ENCODE measurements around the gene DPH5. TPM values are rescaled to one million over a fixed set of nuclear protein-coding genes. Genes with fewer than 3 reads are reported as not detected.
"Not testable (repeated sequence)": the region's sequence is repeated elsewhere in the genome, so short reads cannot be mapped to it uniquely, and the experiment has no call there.

The DPH5 gene
- total RNA-seq, 3 donors from 2014 or later, result 15.4 to 23.1 (median 22.3) TPM

DNA sequence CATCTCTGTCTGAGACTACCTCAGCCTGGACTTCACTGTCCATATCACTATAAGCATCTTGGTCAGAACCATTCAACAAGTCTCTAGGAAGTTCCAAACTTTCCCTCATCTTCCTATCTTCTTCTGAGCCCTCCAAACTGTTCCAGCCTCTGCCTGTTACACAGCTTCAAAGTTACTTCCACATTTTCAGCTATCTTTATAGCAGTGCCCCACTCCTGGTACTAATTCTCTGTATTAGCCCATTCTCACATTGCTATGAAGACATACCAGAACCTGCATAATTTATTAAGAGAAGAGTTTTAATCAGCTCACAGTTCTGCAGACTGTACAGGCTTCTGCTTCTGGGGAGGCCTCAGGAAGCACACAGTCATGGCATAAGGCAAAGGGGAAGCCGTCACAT, 15.7 kb upstream of the DPH5 start:
- H3K36me3 ChIP-seq (ENCODE audit: low read depth), result no peaks in the 10 kb centered on the region
- H3K4me3 ChIP-seq, result no peak overlapping the region
- TF ChIP-seq, protein P1, sequence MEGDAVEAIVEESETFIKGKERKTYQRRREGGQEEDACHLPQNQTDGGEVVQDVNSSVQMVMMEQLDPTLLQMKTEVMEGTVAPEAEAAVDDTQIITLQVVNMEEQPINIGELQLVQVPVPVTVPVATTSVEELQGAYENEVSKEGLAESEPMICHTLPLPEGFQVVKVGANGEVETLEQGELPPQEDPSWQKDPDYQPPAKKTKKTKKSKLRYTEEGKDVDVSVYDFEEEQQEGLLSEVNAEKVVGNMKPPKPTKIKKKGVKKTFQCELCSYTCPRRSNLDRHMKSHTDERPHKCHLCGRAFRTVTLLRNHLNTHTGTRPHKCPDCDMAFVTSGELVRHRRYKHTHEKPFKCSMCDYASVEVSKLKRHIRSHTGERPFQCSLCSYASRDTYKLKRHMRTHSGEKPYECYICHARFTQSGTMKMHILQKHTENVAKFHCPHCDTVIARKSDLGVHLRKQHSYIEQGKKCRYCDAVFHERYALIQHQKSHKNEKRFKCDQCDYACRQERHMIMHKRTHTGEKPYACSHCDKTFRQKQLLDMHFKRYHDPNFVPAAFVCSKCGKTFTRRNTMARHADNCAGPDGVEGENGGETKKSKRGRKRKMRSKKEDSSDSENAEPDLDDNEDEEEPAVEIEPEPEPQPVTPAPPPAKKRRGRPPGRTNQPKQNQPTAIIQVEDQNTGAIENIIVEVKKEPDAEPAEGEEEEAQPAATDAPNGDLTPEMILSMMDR (IDR thresholded peaks at IDR 0.05), result no peak
- intact Hi-C loops (cut with DNase I, micrococcal nuclease), result no loop called here
- peaks cover 11% of the 10 kb centered on the region for H3K9me3 ChIP-seq
- no peaks in the 10 kb centered on the region for H3K4me1 ChIP-seq (ENCODE audit: low read depth)
- ATAC-seq (no peak), DNase-seq (no peak)

DNA sequence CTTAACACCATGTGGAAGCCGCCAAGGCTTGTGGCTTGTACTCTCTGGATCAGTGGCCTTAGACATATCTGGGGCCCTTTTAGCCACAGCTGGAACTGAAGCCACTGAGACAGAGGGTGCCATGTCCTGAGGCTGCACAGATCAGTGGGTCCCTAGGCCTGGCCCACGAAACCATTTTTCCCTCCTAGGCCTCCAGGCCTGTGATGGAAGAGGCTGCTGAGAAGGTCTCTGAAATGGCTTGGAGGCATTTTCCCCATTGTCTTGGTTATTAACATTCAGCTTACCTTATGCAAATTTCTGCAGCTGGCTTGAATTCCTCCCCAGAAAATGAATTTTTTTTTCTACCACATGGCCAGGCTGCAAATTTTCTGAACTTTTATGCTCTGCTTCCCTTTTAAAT, 15.1 kb upstream of the DPH5 start:
- Histone ChIP-seq H3K9me3 (peaks cover 11% of the 10 kb centered on the region), H3K4me3 (no peak overlapping the region), H3K4me1 (ENCODE audit: low read depth) (no peaks in the 10 kb centered on the region), H3K36me3 (ENCODE audit: low read depth) (no peaks in the 10 kb centered on the region)
- ATAC-seq (no peak), DNase-seq (no peak)
- intact Hi-C loops (cut with DNase I, micrococcal nuclease), result no loop called here
- TF ChIP-seq, protein P1 (IDR thresholded peaks at IDR 0.05), result no peak

DNA sequence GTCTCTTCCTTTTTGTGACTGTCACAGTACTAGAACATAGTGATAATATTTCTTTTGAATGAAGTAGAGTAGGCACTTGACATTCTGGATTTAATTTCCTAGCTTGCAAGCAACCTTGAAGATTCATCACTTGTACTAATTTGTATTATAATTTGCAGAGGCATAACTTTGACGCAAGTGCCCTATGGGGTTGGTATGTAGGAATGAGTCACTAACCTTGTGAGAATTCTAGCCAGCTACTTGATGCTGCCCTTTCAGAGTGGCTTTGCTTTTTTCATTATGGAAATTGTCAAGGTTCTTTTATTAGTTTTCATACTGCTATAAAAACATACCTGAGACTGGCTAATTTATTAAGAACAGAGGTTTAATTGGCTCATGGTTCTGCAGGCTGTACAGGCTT, 13.7 kb upstream of the DPH5 start:
- intact Hi-C loops (cut with DNase I, micrococcal nuclease), result no loop called here
- no peaks in the 10 kb centered on the region for H3K36me3 ChIP-seq (ENCODE audit: low read depth)
- ATAC-seq (no peak), DNase-seq (no peak)
- H3K4me3 ChIP-seq, result no peak overlapping the region
- TF ChIP-seq, protein P1 (IDR thresholded peaks at IDR 0.05), result no peak
- H3K4me1 ChIP-seq (ENCODE audit: low read depth), result no peaks in the 10 kb centered on the region
- peaks cover 11% of the 10 kb centered on the region for H3K9me3 ChIP-seq

DNA sequence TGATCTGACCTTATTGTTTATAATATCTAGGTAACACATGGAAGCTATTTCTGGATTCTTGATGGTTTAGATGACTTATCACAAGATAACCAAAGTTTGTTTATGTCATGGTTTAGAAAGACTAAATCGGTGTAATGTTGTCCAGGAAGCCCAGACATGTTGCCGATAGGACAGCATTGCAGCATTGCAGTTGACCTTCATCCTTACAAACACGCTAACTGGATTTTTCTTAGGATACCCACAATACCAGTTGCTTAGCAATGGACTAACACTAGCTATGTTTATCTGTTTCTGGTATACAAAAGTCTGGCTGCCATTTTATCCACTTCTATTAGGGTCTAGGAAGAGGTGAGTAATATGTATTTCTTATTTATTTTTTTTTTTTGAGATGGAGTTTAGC, 11.7 kb upstream of the DPH5 start:
- no peak for ATAC-seq
- H3K4me3 ChIP-seq, result no peak overlapping the region
- H3K9me3 ChIP-seq, result peaks cover 11% of the 10 kb centered on the region
- TF ChIP-seq, protein P1 (IDR thresholded peaks at IDR 0.05), result no peak
- no peaks in the 10 kb centered on the region for H3K36me3 ChIP-seq (ENCODE audit: low read depth)
- H3K4me1 ChIP-seq (ENCODE audit: low read depth), result no peaks in the 10 kb centered on the region
- no peak for DNase-seq
- intact Hi-C loops (cut with DNase I, micrococcal nuclease), result no loop called here

DNA sequence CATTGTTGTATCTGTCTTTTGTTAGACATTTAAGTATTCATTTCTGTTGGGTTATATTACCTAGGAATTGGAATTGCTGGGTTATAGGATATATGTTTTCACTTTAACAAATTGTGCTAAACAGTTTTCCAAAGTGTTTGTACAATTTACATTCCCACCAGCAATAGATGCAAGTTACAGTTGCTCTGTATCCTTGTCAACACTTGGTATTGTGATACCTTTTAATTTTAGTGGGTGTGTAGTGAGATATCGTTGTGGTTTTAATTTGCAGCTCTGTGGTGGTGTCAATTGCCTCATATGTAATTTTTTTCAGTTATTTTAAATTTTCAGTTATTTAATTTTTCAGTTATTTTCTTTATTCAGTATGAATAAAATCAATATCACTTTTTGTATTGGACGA, 7.4 kb upstream of the DPH5 start:
- Histone ChIP-seq H3K4me3 (no peak overlapping the region), H3K4me1 (ENCODE audit: low read depth) (no peaks in the 10 kb centered on the region), H3K36me3 (ENCODE audit: low read depth) (no peaks in the 10 kb centered on the region), H3K9me3 (no peaks in the 10 kb centered on the region)
- TF ChIP-seq, protein P1 (IDR thresholded peaks at IDR 0.05), result no peak
- DNase-seq (no peak), ATAC-seq (no peak)
- intact Hi-C loops (cut with DNase I, micrococcal nuclease), result no loop called here

DNA sequence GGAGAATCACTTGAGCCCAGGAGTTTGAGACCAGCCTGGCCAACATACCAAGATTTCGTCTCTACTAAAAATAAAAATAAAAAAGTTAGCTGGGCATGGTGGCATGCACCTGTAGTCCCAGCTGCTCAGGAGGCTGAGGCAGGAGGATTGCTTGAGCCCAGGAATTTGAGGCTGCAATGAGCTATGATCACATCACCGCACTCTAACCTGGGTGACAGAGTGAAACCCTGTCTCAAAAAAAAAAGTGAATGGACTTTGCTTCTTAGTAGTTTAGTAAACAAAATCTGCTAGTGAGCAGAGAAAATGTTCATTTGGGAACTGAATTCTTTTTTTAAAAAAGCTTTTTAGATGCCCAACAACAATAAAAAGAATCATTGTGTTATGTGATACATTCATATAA, 6.5 kb upstream of the DPH5 start:
- H3K4me3 ChIP-seq; H3K36me3 ChIP-seq (ENCODE audit: low read depth); H3K4me1 ChIP-seq (ENCODE audit: low read depth); DNase-seq; ATAC-seq; H3K9me3 ChIP-seq; intact Hi-C loops (cut with DNase I, micrococcal nuclease): not testable (repeated sequence)

Measured in mucosa of descending colon (tissue), 3 donors.